K562 (cell line): Measurements from ENCODE around the gene TMEM178A. TPM values are rescaled to one million over a fixed set of nuclear protein-coding genes. Genes with fewer than 3 reads are reported as not detected.

Source experiments
- ATAC-seq: fragments of 200-7000 bp; cut with Tn5 transposase; 3 replicates; pipeline ENCODE4 v1.9.1; 2020; ENCODE audit warnings: moderate library complexity
- BruUV-seq: library from RNA; stranded (reverse); fragments of 400-500 nt; replicated peaks from 2 replicates; lab custom pipeline; 2021; lab: Mats Ljungman, UMichigan
- CTCF ChIA-PET: fragments of 300-600 bp; formaldehyde crosslinking; extraction: SDS; loops from one replicate; lab custom pipeline; 2021; ENCODE audit warnings: low intra/inter-chr PET ratio; lab: Yijun Ruan, JAX
- POLR2A ChIA-PET: fragments of 300-600, 350-650 bp; sonication (Branson Sonifier 250); formaldehyde crosslinking; extraction: SDS; loops from one replicate; lab custom pipeline; 2021; ENCODE audit warnings: antibody characterized with exemption, inconsistent platforms; lab: Yijun Ruan, JAX
- DNase-seq, 4 experiments: peaks; one replicate each; pipeline versions ENCODE4 v3.0.0 to v3.0.0-alpha.2; 2011 to 2018; ENCODE audit warnings: low spot score in 3 of 4, mixed read lengths in 3 of 4; ENCODE audit errors: extremely low read depth in 1 of 4
- FAIRE-seq: peaks from 2 replicates; lab custom pipeline; 2011; peaks lifted over from hg19 to GRCh38; lab: Jason Lieb, UNC
- H2AFZ ChIP-seq: 2 replicates; pipeline ENCODE4 v1.6.0; 2011; ENCODE audit warnings: low read depth, low read length, control low read depth, inconsistent platforms
- H3K27ac ChIP-seq: fragments of 200-600 bp; 3 replicates; pipeline ENCODE4 v1.8.0; 2011; ENCODE audit warnings: low read depth, mild to moderate bottlenecking, control low read depth, inconsistent platforms, low read length, moderate library complexity, mixed read lengths; ENCODE audit errors: extremely low read depth
- H3K27me3 ChIP-seq, 2 experiments: fragments of 300-600 bp in 1 of 2; 2 replicates in 1 of 2; 3 replicates in 1 of 2; pipeline versions ENCODE4 v1.6.0 to v1.8.0; 2011; ENCODE audit warnings: inconsistent platforms in 2 of 2, low read length in 2 of 2, mild to moderate bottlenecking in 1 of 2, mixed read lengths in 1 of 2, moderate library complexity in 1 of 2; ENCODE audit not compliant: control insufficient read depth in 2 of 2, insufficient read depth in 2 of 2
- H3K36me3 ChIP-seq: fragments of 300-600 bp; 3 replicates; pipeline ENCODE4 v1.8.0; 2011; ENCODE audit warnings: mild to moderate bottlenecking, low read length, inconsistent platforms; ENCODE audit not compliant: control insufficient read depth, insufficient read depth
- H3K4me1 ChIP-seq, 2 experiments: fragments of 200-600 bp in 1 of 2; replicated peaks in 1 of 2; 2 replicates in 1 of 2; 3 replicates in 1 of 2; pipeline versions ENCODE4 v1.5.1 to v1.8.0; 2011; ENCODE audit warnings: inconsistent platforms in 2 of 2, low read length in 2 of 2, mild to moderate bottlenecking in 1 of 2, mixed read lengths in 1 of 2, moderate library complexity in 1 of 2; ENCODE audit not compliant: control insufficient read depth in 2 of 2, insufficient read depth in 2 of 2
- H3K4me2 ChIP-seq: 2 replicates; pipeline ENCODE4 v1.6.1; 2011; ENCODE audit warnings: low read length, control low read depth, inconsistent platforms, mixed read lengths; ENCODE audit not compliant: insufficient read depth
- H3K4me3 ChIP-seq: fragments of 200-600 bp; sonication (generic), shearing (Covaris generic); 2 replicates; pipeline ENCODE4 v1.5.1; 2016; ENCODE audit warnings: control low read depth, inconsistent platforms
- H3K79me2 ChIP-seq: fragments of 200-600 bp; 3 replicates; pipeline ENCODE4 v1.8.0; 2011; ENCODE audit warnings: low read length, inconsistent platforms; ENCODE audit not compliant: control insufficient read depth, insufficient read depth
- H3K9ac ChIP-seq, 2 experiments: 2 replicates each; pipeline versions ENCODE4 v1.6.0 to v1.6.1; 2011; ENCODE audit warnings: low read depth in 2 of 2, low read length in 2 of 2, control low read depth in 1 of 2, inconsistent platforms in 1 of 2, mild to moderate bottlenecking in 1 of 2, mixed read lengths in 1 of 2; ENCODE audit not compliant: insufficient read depth in 1 of 2
- H3K9me1 ChIP-seq: one replicate; pipeline ENCODE4 v1.6.0; 2011; ENCODE audit warnings: inconsistent platforms, mild to moderate bottlenecking, low read length, moderate library complexity; ENCODE audit not compliant: control insufficient read depth, insufficient read depth
- H3K9me3 ChIP-seq: replicated peaks from 2 replicates; pipeline ENCODE4 v1.5.1; 2011; ENCODE audit warnings: low read depth, low read length, inconsistent platforms; ENCODE audit not compliant: control insufficient read depth, insufficient read depth
- H4K20me1 ChIP-seq: replicated peaks from 2 replicates; pipeline ENCODE4 v1.6.1; 2011; ENCODE audit warnings: low read length, inconsistent platforms, mixed read lengths; ENCODE audit not compliant: control insufficient read depth, insufficient read depth
- C11orf30 ChIP-seq: fragments of 450-650 bp; IDR thresholded peaks from 2 replicates; pipeline ENCODE4 v1.6.1; 2016; ENCODE audit warnings: low read depth, mild to moderate bottlenecking
- CEBPG ChIP-seq, 3 experiments: fragments of 200-800 bp in 1 of 3; sonication (Bioruptor generic) in 1 of 3; sonication (generic) in 1 of 3; formaldehyde crosslinking in 1 of 3; IDR thresholded peaks in 2 of 3; conservative IDR thresholded peaks in 1 of 3; 2 replicates each; pipeline versions ENCODE4 v1.6.1 to v1.8.0; 2016 to 2022; ENCODE audit warnings: missing compliant biosample characterization in 2 of 3, missing genetic modification characterization in 2 of 3, mild to moderate bottlenecking in 1 of 3, missing genetic modification reagents in 1 of 3
- E2F6 ChIP-seq, 2 experiments: IDR thresholded peaks; 2 replicates each; pipeline ENCODE4 v1.6.1; 2011; ENCODE audit warnings: borderline replicate concordance in 1 of 2, control low read depth in 1 of 2, low read depth in 1 of 2, low read length in 1 of 2, mild to moderate bottlenecking in 1 of 2, mixed read lengths in 1 of 2, moderate library complexity in 1 of 2; ENCODE audit not compliant: insufficient read depth in 1 of 2, insufficient read length in 1 of 2, poor library complexity in 1 of 2, severe bottlenecking in 1 of 2; ENCODE audit errors: extremely low read depth in 1 of 2
- FOXP4 ChIP-seq: sonication (generic); formaldehyde crosslinking; IDR thresholded peaks from 2 replicates; pipeline ENCODE4 v1.8.0; 2022; ENCODE audit warnings: mild to moderate bottlenecking, missing genetic modification reagents, borderline replicate concordance
- HMGXB4 ChIP-seq: sonication (generic); formaldehyde crosslinking; IDR thresholded peaks from 2 replicates; pipeline ENCODE4 v1.8.1; 2023; ENCODE audit warnings: mild to moderate bottlenecking, missing genetic modification reagents
- IFI16 ChIP-seq: fragments of 250-450 bp; sonication (Bioruptor Pico); IDR thresholded peaks from 2 replicates; pipeline ENCODE4 v2.1.2; 2022; ENCODE audit warnings: mild to moderate bottlenecking, inconsistent platforms
- NBN ChIP-seq: fragments of 450-650 bp; IDR thresholded peaks from 2 replicates; pipeline ENCODE4 v1.6.1; 2016; ENCODE audit warnings: low read depth, mild to moderate bottlenecking
- SMAD2 ChIP-seq: fragments of 150-350 bp; IDR thresholded peaks from 2 replicates; pipeline ENCODE4 v1.6.1; 2014; ENCODE audit warnings: low read depth, mild to moderate bottlenecking, low read length
- TCF7 ChIP-seq: sonication (generic); IDR thresholded peaks from 2 replicates; pipeline ENCODE4 v1.6.1; 2016; ENCODE audit warnings: antibody characterized with exemption, borderline replicate concordance
- USF2 ChIP-seq: sonication (generic); formaldehyde crosslinking; IDR thresholded peaks from 2 replicates; pipeline ENCODE4 v1.5.0; 2020; ENCODE audit warnings: missing genetic modification reagents
- ZBTB5 ChIP-seq: fragments of 450-650 bp; IDR thresholded peaks from 2 replicates; pipeline ENCODE4 v1.6.1; 2017; ENCODE audit warnings: antibody characterized with exemption
- whole genome bisulfite sequencing: fragments of 100-300 bp; shearing (Covaris generic); methylation state at CpG from one replicate; pipeline ENCODE4 v1.1.6; 2016; ENCODE audit warnings: low coverage, mixed read lengths; ENCODE audit not compliant: insufficient coverage; ENCODE audit errors: missing lambda C conversion rate; 5-methylcytosine and 5-hydroxymethylcytosine counted together
- in situ Hi-C: fragments of 300-500 bp; cut with MboI; formaldehyde crosslinking; loops from 4 replicates; pipeline ENCODE4 v1.15.0; 2018; ENCODE audit warnings: inconsistent platforms, mixed read lengths
- intact Hi-C: fragments of 100-400 bp; cut with micrococcal nuclease; formaldehyde crosslinking; loops from 2 replicates; pipeline ENCODE4 v1.14.2; 2022
- polyA plus RNA-seq, 8 experiments: library from polyadenylated mRNA; depleted of rRNA in 4 of 8; stranded (reverse) in 5 of 8; unstranded in 3 of 8; fragments of >200 nt; fragmentation: Nextera tagmentation in 2 of 8; fragmentation: Illumina TruSeq in 1 of 8; extraction: Ambion mirVana in 2 of 8; extraction: Trizol in 1 of 8; gene quantifications; 2 replicates each; pipeline versions ENCODE4 v1.2.1 to v1.2.3, GENCODE V29; 2011 to 2014; ENCODE audit warnings: inconsistent platforms in 1 of 8, missing spikeins in 1 of 8
- total RNA-seq, 7 experiments: library from RNA; depleted of rRNA in 6 of 7; stranded (reverse); fragments of >200 nt in 6 of 7; fragmentation: Illumina TruSeq in 2 of 7; extraction: Trizol in 2 of 7; gene quantifications; 2 replicates each; pipeline versions ENCODE4 v1.2.1 to v1.2.3, GENCODE V29; 2011 to 2021; ENCODE audit warnings: low replicate concordance in 1 of 7

Gene TMEM178A
- total and polyA plus RNA-seq, 9 of the 15 experiments (the other 6 are each of a cell fraction or from before 2014, with no cell fraction given), result 0.04 to 0.17 TPM; not detected in 7

- Histone ChIP-seq H3K36me3 (peaks cover 11% of the 10 kb centered on the region), H3K4me3 (no peak overlapping the region), H3K4me1 (no peaks in the 10 kb centered on the region), H3K4me2 (no peak overlapping the region), H3K9ac (no peak overlapping the region), H3K9me1 (no peaks in the 10 kb centered on the region), H3K79me2 (no peaks in the 10 kb centered on the region), H4K20me1 (0 out of 2 replicates have a peak, but pooled peaks cover 2% of the 10 kb centered on the region), H3K27ac (no peak overlapping the region), H3K27me3 (peaks cover 0 to 10% of the 10 kb centered on the region in 2 experiments; a peak in 1 of 5 replicates), H2AFZ (no peak overlapping the region), H3K9me3 (no peaks in the 10 kb centered on the region)
- WGBS, result 22% methylated on average over 5 of the region's 5 CpGs
- ATAC-seq, result peak; percentile 86
- DNase-seq, result peak; percentile 42 to 58 (median 48)
- peak; percentile 64 for FAIRE-seq
- POLR2A ChIA-PET, result interaction anchor here (1.3 kb wide), 1 partner anchor 11 kb away, joined by 4 read pairs; no protein-coding TSS in a partner anchor
- no TSS peak for BruUV-seq
- intact Hi-C loops (loop anchor here (10.0 kb wide), 1 partner anchor 664 kb away; no protein-coding TSS in a partner anchor), in situ Hi-C loops (no loop called here)
- CTCF ChIA-PET, result interaction anchor here (1.1 kb wide), 1 partner anchor 348 kb away, joined by 3 read pairs; no protein-coding TSS in a partner anchor
- no peak for TF ChIP-seq NBN
- TF ChIP-seq C11orf30, result no peak
- TF ChIP-seq E2F6 (IDR thresholded peaks at IDR 0.05; ENCODE audit: borderline replicate concordance in 1 of 2, extremely low read depth in 1 of 2, insufficient read depth in 1 of 2, insufficient read length in 1 of 2, low read depth in 1 of 2, low read length in 1 of 2, poor library complexity in 1 of 2, severe bottlenecking in 1 of 2), result no peak
- TF ChIP-seq USF2, result no peak
- TF ChIP-seq ZBTB5, result no peak
- no peak for TF ChIP-seq CEBPG (CRISPR knock-in tag; IDR thresholded peaks at IDR 0.05)
- TF ChIP-seq CEBPG (tag; conservative IDR thresholded peaks at IDR 0.05 in 1 of 2, IDR thresholded peaks at IDR 0.05 in 1 of 2), result no peak
- TF ChIP-seq IFI16 (CRISPR knock-in tag), result no peak
- TF ChIP-seq FOXP4 (CRISPR knock-in tag), result no peak
- TF ChIP-seq SMAD2, result no peak
- no peak for TF ChIP-seq HMGXB4
- TF ChIP-seq TCF7, result no peak
These were observed 63.2 kb downstream of the TMEM178A start for GRCh38 chr2:39728941-39729351.
